HG02571 (cell line): ENCODE measurements around the gene S100A1.
A peak's percentile ranks its signal among the peaks of the same experiment; 100 is the strongest.
"Not testable (repeated sequence)": the region's sequence is repeated elsewhere in the genome, so short reads cannot be mapped to it uniquely, and the experiment has no call there.

Source experiments
- ATAC-seq: cut with Tn5 transposase; IDR thresholded peaks from one replicate; pipeline ENCODE4 v1.9.1; 2021; ENCODE audit warnings: mild to moderate bottlenecking, moderate library complexity; ENCODE audit not compliant: unreplicated experiment

S100A1 gene

GRCh38 chr1:153629971-153630370 lies 1.7 kb downstream of the S100A1 start:
- no peak for ATAC-seq

- no peak for ATAC-seq
These were observed 2.1 kb downstream of the S100A1 start for GRCh38 chr1:153630384-153630783.

GRCh38 chr1:153631047-153632022 lies 3.1 kb downstream of the S100A1 start:
- no peak for ATAC-seq

GRCh38 chr1:153633161-153633753 lies 5.0 kb downstream of the S100A1 start:
- no peak for ATAC-seq

- ATAC-seq: peak; percentile 86
These were observed 5.8 kb downstream of the S100A1 start, which contains the start of gene CHTOP for GRCh38 chr1:153633754-153634665. Gene CHTOP, plus strand, starts transcription at chr1:153634066. Its CDS starts 2,523 bp downstream, at chr1:153636589.

GRCh38 chr1:153635872-153636271 lies 7.6 kb downstream of the S100A1 start:
- no peak for ATAC-seq

GRCh38 chr1:153636312-153636711 lies 8.1 kb downstream of the S100A1 start:
- ATAC-seq: no peak

- no peak for ATAC-seq
These were observed 10.0 kb downstream of the S100A1 start for GRCh38 chr1:153638261-153638660.

- no peak for ATAC-seq
These were observed 11.0 kb downstream of the S100A1 start for GRCh38 chr1:153639280-153639679.

GRCh38 chr1:153640213-153640612 lies 12.0 kb downstream of the S100A1 start:
- ATAC-seq: not testable (repeated sequence)

- ATAC-seq: no peak
These were observed 12.6 kb downstream of the S100A1 start for GRCh38 chr1:153640861-153641260.

GRCh38 chr1:153642161-153642560 lies 13.9 kb downstream of the S100A1 start:
- no peak for ATAC-seq

GRCh38 chr1:153643100-153643499 lies 14.9 kb downstream of the S100A1 start:
- no peak for ATAC-seq

GRCh38 chr1:153643816-153644215 lies 15.6 kb downstream of the S100A1 start:
- no peak for ATAC-seq

- no peak for ATAC-seq
These were observed 18.6 kb downstream of the S100A1 start for GRCh38 chr1:153646672-153647345.

GRCh38 chr1:153647346-153647714 lies 19.1 kb downstream of the S100A1 start:
- no peak for ATAC-seq

GRCh38 chr1:153648000-153648643 lies 19.9 kb downstream of the S100A1 start:
- ATAC-seq: no peak

- ATAC-seq: no peak
These were observed 21.1 kb downstream of the S100A1 start for GRCh38 chr1:153649137-153649862.

- ATAC-seq: no peak
These were observed 21.6 kb downstream of the S100A1 start for GRCh38 chr1:153649863-153650235.
